HepG2 (cell line): ENCODE measurements around the gene REPIN1. TPM values are rescaled to one million over a fixed set of nuclear protein-coding genes. Genes with fewer than 3 reads are reported as not detected.

Experiments used
- CBX2 ChIP-seq, 2 experiments: fragments of 200-600 bp in 1 of 2; sonication (generic); formaldehyde crosslinking in 1 of 2; IDR thresholded peaks; 2 replicates each; pipeline versions ENCODE4 v1.7.0 to v1.8.1; 2018 to 2022; ENCODE audit warnings: low read depth in 2 of 2, low read length in 1 of 2, mild to moderate bottlenecking in 1 of 2, missing genetic modification reagents in 1 of 2
- FOXC1 ChIP-seq: sonication (generic); formaldehyde crosslinking; IDR thresholded peaks from 2 replicates; pipeline ENCODE4 v1.8.0; 2022; ENCODE audit warnings: mild to moderate bottlenecking, missing genetic modification reagents, borderline replicate concordance
- HDAC1 ChIP-seq: sonication (generic); formaldehyde crosslinking; IDR thresholded peaks from 2 replicates; pipeline ENCODE4 v1.5.1; 2020; ENCODE audit warnings: mild to moderate bottlenecking, missing genetic modification reagents
- HNF4G ChIP-seq, 2 experiments: sonication (generic) in 1 of 2; formaldehyde crosslinking in 1 of 2; IDR thresholded peaks; 2 replicates each; pipeline versions ENCODE4 v1.4.0 to v1.6.1; 2011 to 2020; ENCODE audit warnings: borderline replicate concordance in 2 of 2, low read depth in 2 of 2, mild to moderate bottlenecking in 2 of 2, low read length in 1 of 2, missing genetic modification reagents in 1 of 2, moderate library complexity in 1 of 2
- MAFG ChIP-seq: sonication (generic); formaldehyde crosslinking; IDR thresholded peaks from 2 replicates; pipeline ENCODE4 v1.5.1; 2020; ENCODE audit warnings: mild to moderate bottlenecking, missing genetic modification reagents
- PCBP1 ChIP-seq: fragments of 200-400 bp; formaldehyde crosslinking; IDR thresholded peaks from 2 replicates; pipeline ENCODE4 v1.6.1; 2017; ENCODE audit warnings: mild to moderate bottlenecking, low read depth, low read length, borderline replicate concordance
- RBFOX2 ChIP-seq: fragments of 200-400 bp; formaldehyde crosslinking; IDR thresholded peaks from 2 replicates; pipeline ENCODE4 v1.6.1; 2017; ENCODE audit warnings: low read depth, mild to moderate bottlenecking, low read length
- SALL1 ChIP-seq: sonication (generic); formaldehyde crosslinking; IDR thresholded peaks from 2 replicates; pipeline ENCODE4 v1.8.0; 2022; ENCODE audit warnings: mild to moderate bottlenecking, missing genetic modification reagents
- SRSF4 ChIP-seq: fragments of 200-400 bp; formaldehyde crosslinking; IDR thresholded peaks from one replicate; pipeline ENCODE4 v1.6.1; 2018; ENCODE audit warnings: mild to moderate bottlenecking, low read depth, low read length, moderate library complexity; ENCODE audit not compliant: poor library complexity, severe bottlenecking
- THAP8 ChIP-seq: sonication (generic); formaldehyde crosslinking; IDR thresholded peaks from 2 replicates; pipeline ENCODE4 v1.5.1; 2020; ENCODE audit warnings: missing genetic modification reagents, mild to moderate bottlenecking, borderline replicate concordance
- ZBTB39 ChIP-seq: sonication (generic); formaldehyde crosslinking; IDR thresholded peaks from 2 replicates; pipeline ENCODE4 v1.5.0; 2020; ENCODE audit warnings: missing genetic modification reagents
- ZSCAN31 ChIP-seq: sonication (generic); formaldehyde crosslinking; IDR thresholded peaks from 2 replicates; pipeline ENCODE4 v1.5.0; 2020; ENCODE audit warnings: low read depth, mild to moderate bottlenecking, missing genetic modification reagents
- polyA plus RNA-seq, 8 experiments: library from polyadenylated mRNA; depleted of rRNA in 3 of 8; stranded (reverse) in 7 of 8; unstranded in 1 of 8; fragments of >200 nt; fragmentation: Illumina TruSeq in 4 of 8; extraction: Trizol in 4 of 8; gene quantifications; 2 replicates each; pipeline versions ENCODE4 v1.2.1 to v1.2.3, GENCODE V29; 2011 to 2016; ENCODE audit warnings: low read depth in 4 of 8, missing spikeins in 1 of 8, mixed read lengths in 1 of 8; ENCODE audit not compliant: insufficient read depth in 1 of 8
- total RNA-seq, 5 experiments: library from RNA; depleted of rRNA; stranded (reverse); fragments of >200 nt; fragmentation: Illumina TruSeq; extraction: Trizol; gene quantifications; 2 replicates each; pipeline ENCODE4 v1.2.3, GENCODE V29; 2016; ENCODE audit warnings: low read depth in 1 of 5
- TF ChIP-seq, protein P1 (sequence below): sonication (generic); formaldehyde crosslinking; IDR thresholded peaks from 2 replicates; pipeline ENCODE4 v1.8.1; 2023; ENCODE audit warnings: mild to moderate bottlenecking, inconsistent platforms, moderate library complexity, missing genetic modification reagents, borderline replicate concordance
- TF ChIP-seq, protein P2 (sequence below): sonication (generic); formaldehyde crosslinking; IDR thresholded peaks from 2 replicates; pipeline ENCODE4 v1.4.0; 2020; ENCODE audit warnings: missing genetic modification reagents, mild to moderate bottlenecking, borderline replicate concordance
- TF ChIP-seq, protein P3 (sequence below): sonication (generic); formaldehyde crosslinking; IDR thresholded peaks from 2 replicates; pipeline ENCODE4 v1.5.1; 2020; ENCODE audit warnings: mild to moderate bottlenecking, missing genetic modification reagents

REPIN1 gene
- total and polyA plus RNA-seq, 2 of the 13 experiments (the other 11 are each of a cell fraction or from before 2014, with no cell fraction given), result 69.9 to 108 TPM

GRCh38 chr7:150388709-150389531 is 20.3 kb downstream of the REPIN1 start (continued):
- TF ChIP-seq THAP8 (CRISPR knock-in tag), result peak; percentile 46; the same call in 1 of the 2 replicates
- 0 out of 2 replicates have a peak, but pooled peaks have one; percentile 46 for TF ChIP-seq ZBTB39 (CRISPR knock-in tag)
- peak; percentile 96 for TF ChIP-seq ZSCAN31 (CRISPR knock-in tag)
- TF ChIP-seq, protein P1, sequence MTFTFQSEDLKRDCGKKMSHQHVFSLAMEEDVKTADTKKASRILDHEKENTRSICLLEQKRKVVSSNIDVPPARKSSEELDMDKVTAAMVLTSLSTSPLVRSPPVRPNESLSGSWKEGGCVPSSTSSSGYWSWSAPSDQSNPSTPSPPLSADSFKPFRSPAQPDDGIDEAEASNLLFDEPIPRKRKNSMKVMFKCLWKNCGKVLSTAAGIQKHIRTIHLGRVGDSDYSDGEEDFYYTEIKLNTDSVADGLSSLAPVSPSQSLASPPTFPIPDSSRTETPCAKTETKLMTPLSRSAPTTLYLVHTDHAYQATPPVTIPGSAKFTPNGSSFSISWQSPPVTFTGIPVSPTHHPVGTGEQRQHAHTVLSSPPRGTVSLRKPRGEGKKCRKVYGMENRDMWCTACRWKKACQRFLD, result 0 out of 2 replicates have a peak, but pooled peaks have one; percentile 39
- no peak for TF ChIP-seq CBX2 (IDR thresholded peaks at IDR 0.05; ENCODE audit: low read depth, low read length)
- peak; percentile 65; the same call in 1 of the 2 replicates for TF ChIP-seq CBX2 (CRISPR knock-in tag; IDR thresholded peaks at IDR 0.05; ENCODE audit: low read depth)
- no peak for TF ChIP-seq MAFG (CRISPR knock-in tag)
- TF ChIP-seq PCBP1, result no peak
- TF ChIP-seq RBFOX2, result peak; percentile 37; the same call in 1 of the 2 replicates
- TF ChIP-seq, protein P2, sequence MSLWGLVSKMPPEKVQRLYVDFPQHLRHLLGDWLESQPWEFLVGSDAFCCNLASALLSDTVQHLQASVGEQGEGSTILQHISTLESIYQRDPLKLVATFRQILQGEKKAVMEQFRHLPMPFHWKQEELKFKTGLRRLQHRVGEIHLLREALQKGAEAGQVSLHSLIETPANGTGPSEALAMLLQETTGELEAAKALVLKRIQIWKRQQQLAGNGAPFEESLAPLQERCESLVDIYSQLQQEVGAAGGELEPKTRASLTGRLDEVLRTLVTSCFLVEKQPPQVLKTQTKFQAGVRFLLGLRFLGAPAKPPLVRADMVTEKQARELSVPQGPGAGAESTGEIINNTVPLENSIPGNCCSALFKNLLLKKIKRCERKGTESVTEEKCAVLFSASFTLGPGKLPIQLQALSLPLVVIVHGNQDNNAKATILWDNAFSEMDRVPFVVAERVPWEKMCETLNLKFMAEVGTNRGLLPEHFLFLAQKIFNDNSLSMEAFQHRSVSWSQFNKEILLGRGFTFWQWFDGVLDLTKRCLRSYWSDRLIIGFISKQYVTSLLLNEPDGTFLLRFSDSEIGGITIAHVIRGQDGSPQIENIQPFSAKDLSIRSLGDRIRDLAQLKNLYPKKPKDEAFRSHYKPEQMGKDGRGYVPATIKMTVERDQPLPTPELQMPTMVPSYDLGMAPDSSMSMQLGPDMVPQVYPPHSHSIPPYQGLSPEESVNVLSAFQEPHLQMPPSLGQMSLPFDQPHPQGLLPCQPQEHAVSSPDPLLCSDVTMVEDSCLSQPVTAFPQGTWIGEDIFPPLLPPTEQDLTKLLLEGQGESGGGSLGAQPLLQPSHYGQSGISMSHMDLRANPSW (CRISPR knock-in tag), result peak; percentile 61; the same call in 1 of the 2 replicates
- TF ChIP-seq, protein P3, sequence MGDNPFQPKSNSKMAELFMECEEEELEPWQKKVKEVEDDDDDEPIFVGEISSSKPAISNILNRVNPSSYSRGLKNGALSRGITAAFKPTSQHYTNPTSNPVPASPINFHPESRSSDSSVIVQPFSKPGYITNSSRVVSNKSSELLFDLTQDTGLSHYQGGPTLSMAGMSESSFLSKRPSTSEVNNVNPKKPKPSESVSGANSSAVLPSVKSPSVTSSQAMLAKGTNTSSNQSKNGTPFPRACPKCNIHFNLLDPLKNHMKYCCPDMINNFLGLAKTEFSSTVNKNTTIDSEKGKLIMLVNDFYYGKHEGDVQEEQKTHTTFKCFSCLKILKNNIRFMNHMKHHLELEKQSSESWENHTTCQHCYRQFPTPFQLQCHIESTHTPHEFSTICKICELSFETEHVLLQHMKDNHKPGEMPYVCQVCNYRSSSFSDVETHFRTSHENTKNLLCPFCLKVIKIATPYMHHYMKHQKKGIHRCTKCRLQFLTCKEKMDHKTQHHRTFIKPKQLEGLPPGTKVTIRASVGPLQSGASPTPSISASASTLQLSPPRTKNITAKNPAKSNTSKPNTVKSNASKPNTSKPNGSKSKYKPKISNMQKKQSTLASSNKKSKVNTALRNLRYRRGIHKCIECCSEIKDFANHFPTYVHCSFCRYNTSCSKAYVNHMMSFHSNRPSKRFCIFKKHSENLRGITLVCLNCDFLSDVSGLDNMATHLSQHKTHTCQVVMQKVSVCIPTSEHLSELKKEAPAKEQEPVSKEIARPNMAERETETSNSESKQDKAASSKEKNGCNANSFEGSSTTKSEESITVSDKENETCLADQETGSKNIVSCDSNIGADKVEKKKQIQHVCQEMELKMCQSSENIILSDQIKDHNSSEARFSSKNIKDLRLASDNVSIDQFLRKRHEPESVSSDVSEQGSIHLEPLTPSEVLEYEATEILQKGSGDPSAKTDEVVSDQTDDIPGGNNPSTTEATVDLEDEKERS (CRISPR knock-in tag), result 0 out of 2 replicates have a peak, but pooled peaks have one; percentile 45
- peak; percentile 78; the same call in 1 of the 2 replicates for TF ChIP-seq FOXC1 (CRISPR knock-in tag)
- peak; percentile 96 for TF ChIP-seq SALL1 (CRISPR knock-in tag)
- TF ChIP-seq SRSF4, result no peak
- TF ChIP-seq HDAC1, result peak; percentile 86
- TF ChIP-seq HNF4G (IDR thresholded peaks at IDR 0.05; ENCODE audit: borderline replicate concordance, low read depth, low read length), result peak; percentile 70; the same call in 1 of the 2 replicates
- TF ChIP-seq HNF4G (CRISPR knock-in tag; IDR thresholded peaks at IDR 0.05; ENCODE audit: borderline replicate concordance, low read depth), result no peak; the same call in 1 of the 2 replicates
